Hematopoietic multipotent progenitor cell treated with erythropoietin and hydrocortisone succinate and interleukin-3 and kit ligand, for 15 days (in vitro differentiated cells): ENCODE results near the gene IFT74.
"Not testable (repeated sequence)": the region's sequence is repeated elsewhere in the genome, so short reads cannot be mapped to it uniquely, and the experiment has no call there.

Experiments
- DNase-seq: peaks from one replicate; pipeline ENCODE4 v3.0.0-alpha.2; 2015; ENCODE audit warnings: low spot score

The IFT74 gene

DNA sequence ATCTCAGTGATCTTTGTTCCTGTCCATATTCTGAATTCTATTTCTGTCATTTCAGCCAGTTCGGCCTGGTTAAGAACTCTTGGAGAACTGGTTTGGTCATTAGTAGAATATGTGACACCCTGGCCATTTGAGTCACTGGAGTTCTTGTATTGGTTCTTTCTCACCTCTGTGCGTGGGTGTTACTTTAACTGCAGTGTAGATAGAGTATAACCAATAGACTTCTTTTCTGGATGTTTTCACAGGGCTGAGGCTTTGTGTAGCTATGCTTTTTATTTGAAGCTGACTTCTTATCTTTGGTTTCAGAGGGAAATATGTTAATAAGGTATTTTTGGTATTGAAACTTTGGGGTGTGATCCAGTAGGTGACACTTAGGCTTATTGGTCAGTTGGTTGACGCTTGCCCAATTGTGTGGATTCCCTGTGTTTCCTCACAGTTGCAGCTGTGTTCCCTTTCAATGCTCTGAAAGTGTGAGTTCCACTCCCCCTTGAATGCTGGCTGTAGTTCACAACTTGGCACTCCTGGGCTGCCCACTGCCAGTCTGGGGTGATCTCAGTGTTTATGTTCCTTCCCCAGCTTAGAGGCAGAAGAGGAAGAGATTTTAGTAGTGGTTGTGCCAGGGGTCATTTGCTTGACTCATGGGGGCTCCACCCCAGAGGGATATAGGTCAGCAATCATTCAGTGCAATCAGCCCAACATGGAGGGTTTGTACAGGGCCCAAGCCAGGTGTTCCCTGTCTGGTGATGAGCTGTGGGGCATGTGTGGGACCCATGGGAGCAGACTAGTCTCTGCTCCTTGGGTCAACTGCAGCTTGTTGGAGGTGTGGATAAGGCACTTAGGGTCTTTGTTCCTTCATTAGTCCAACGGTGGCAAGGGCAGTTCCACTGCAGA is 117.9 kb downstream of the IFT74 start:
- DNase-seq = no peak

DNA sequence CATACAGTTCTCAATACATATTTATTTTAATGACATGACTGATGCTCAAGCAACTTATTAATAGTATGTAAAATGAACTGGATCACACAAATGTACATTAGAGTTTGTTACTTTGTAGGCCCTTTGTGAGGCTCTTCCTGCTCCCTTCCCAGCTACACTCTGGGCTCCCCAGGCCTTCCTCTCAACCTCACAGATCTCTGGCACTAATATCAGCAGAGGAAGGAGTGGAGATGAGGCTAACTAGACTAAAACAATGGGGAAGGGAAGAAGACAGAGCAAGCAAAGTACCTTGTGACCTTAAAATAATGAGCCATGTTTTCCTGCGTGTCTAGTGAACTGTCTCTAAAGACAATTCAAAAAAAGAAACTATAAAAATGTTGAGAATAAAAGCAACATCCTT is 122.5 kb downstream of the IFT74 start:
- no peak for DNase-seq

DNA sequence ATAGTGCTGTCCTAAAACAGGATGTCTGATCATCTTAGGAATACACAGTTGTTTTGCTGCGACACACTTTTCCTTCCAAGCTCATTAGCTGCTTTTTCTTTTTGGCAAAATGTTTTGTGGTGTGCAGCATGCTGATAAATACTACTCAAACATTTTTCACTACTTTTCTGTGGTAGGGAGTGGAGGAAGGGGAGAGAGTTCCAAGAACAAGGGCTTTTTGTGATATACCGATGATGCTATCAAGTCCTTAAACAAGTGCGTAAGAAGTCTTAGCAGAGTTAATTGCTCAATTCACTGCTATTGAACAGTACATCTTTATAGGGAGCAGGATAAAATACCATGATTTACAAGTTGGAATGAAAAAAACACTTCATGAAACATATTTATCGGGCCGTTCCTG is 129.2 kb downstream of the IFT74 start:
- no peak for DNase-seq

DNA sequence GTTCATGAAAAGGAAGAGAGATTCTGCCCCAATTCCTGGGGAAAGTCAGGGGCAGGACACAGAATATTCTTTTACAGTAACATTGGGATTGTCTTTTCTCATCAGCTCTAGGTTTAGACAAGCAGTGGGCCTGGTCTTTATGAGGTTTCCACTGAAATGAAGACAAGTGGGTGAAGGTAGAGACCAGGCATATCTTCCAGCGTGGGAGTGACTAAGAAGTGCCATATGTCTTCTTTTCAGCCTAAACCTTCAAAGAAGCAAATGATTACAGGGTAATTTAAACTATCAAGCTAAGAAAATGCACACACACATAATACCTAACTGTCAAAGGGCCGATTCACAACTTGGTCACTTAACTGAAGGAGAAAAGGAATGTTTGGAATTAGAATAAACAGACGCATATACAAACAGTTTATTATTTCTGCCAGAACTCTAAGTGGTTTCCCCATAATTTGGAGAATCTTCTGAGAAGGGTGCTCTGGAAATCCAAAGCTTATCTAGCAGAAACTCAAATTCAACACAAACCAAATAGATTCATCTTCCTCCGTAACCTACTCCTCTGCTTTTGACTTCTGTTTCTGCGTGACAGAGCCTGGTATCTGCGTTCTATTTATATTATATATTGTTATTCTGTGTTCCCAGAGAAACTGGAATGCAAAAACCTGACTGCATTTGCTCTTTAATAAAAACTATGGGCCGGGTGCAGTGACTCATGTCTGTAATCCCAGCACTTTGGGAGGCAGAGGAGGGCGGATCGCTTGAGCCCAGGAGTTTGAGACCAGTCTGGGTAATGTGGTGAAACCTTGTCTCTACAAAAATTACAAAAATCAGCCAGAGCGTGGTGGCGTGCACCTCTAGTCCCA is 130.8 kb downstream of the IFT74 start:
- DNase-seq = no peak

DNA sequence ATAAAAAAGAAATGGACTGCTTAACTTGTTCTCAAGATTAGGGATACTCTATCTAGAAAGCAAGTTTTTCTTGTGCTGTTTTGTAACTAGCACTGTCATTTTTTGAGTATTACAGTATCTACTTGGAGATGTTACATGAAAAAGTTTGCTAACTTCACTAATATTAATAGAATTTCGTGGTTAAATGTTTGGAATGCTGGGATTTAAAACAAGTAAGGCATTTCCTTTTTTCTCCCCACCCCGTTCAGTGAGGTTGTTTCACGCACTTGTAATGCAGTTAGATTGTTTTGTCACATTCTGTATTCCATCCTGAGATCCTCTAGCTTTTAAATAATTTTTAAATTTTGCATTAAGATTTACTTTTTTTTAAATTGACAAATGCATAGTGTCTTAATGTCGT is 132.8 kb downstream of the IFT74 start:
- no peak for DNase-seq

DNA sequence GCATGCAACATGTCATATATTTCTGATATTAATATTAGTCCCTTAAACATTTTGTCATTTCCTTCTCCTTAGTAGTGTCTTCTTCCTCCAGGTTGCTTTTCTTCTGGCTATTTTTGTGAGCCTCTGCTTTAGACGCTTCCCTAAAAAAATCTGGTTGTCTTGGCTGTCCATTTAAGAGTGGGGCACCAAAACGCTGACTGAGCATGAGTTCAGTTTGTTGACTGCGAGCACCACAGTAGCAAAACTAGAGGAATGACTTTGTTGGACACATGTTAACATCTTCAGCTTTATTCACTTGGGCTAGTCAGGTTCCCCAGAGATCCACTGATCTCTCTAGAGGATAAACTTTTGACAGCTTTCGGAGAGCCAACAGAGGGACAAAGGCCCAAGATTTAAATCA is 133.5 kb downstream of the IFT74 start:
- no peak for DNase-seq

DNA sequence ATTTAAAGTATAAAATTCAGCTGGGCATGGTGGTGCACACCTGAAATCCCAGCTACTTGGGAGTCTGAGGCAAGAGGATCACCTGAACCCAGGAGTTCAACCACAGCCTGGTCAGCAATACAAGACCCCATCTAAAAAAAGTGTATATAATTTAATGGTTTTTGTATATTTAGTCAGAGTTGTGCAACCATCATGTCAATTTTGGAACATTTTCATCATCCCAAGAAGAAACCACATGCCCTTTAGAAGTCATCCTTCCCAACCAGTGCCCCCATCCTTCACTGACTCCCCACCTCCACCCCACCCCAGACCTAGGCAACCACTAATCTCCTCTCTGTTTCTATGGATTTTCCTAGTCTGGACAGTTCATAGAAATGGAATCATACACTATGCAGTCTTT is 134.0 kb downstream of the IFT74 start:
- no peak for DNase-seq

DNA sequence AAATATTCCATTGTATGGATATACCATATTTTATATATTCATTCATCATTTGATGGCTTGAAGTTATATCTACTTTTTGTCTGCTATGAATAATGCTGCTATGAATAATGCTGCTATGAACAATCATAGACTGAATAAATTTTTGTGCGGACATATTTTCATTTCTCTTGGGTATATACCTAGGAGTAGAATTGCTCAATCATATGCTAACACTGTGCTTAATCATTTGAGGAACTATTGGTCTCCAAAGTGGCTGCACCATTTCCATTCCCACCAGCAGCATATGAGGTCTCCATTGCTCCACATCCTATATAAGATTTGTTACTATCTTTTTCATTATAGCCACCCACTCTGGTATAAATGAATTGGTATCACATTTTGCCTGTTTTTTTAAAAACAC is 134.5 kb downstream of the IFT74 start:
- DNase-seq = no peak

DNA sequence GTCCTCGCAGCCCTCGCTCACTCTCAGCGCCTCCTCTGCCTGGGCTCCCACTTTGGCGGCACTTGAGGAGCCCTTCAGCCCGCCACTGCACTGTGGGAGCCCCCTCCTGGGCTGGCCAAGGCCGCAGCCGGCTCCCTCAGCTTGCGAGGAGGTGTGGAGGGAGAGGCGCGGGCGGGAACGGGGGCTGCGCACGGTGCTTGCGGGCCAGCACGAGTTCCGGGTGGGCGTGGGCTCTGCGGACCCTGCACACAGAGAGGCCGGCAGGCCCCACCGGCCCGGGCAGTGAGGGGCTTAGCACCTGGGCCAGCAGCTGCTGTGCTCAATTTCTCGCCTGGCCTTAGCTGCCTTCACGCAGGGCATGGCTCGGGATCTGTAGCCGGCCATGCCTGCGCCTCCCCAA is 136.3 kb downstream of the IFT74 start:
- not testable (repeated sequence) for DNase-seq

DNA sequence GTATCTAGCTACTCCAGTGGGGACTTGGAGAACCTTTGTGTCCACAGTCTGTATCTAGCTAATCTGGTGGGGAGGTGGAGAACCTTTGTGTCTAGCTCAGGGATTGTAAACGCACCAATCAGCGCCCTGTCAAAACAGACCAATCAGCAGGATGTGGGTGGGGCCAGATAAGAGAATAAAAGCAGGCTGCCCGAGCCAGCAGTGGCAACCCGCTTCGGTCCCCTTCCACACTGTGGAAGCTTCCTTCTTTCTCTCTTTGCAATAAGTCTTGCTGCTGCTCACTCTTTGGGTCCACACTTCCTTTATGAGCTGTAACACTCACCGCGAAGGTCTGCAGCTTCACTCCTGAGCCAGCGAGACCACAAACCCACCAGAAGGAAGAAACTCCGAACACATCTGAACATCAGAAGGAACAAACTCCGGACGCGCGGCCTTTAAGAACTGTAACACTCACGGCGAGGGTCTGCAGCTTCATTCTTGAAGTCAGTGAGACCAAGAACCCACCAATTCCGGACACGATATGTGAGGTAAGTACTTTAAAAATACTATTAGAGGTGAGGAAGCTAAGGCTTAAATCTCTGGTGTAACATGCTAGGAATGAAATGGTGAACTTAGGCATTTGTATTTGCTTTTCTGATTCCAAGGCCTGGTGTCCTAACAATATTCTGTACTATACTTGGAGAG is 137.3 kb downstream of the IFT74 start:
- DNase-seq = not testable (repeated sequence)

DNA sequence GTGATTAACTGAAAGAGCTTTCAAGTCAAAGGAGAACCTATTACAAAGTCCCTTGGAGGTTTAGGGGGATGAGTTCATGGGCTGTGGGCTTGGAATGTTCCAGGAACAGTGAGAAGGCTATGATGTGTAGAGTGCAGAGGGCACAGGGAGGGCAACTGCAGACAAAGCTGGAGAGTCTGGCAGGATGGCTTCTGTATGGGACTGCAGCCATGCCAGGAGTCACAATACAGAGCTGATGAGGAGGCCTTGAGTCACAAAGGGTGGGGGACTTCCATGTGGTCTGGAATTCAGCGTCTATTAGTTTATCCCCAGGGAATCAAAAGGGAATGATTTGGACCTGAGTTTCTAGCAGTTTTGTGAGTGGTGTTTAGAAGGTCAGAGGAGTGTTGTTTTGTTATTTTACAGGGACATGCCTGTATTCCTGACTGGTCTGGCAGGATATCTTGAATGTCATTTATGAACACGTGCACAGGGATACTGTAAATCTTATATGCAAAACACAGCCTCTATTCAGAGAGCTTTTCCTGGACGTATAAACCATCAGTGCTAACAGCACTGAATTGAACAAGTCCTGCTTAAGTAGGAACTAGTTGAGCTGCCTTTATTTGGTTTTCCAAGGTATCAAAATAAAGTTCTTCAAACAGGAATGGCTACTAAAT is 138.6 kb downstream of the IFT74 start:
- no peak for DNase-seq

DNA sequence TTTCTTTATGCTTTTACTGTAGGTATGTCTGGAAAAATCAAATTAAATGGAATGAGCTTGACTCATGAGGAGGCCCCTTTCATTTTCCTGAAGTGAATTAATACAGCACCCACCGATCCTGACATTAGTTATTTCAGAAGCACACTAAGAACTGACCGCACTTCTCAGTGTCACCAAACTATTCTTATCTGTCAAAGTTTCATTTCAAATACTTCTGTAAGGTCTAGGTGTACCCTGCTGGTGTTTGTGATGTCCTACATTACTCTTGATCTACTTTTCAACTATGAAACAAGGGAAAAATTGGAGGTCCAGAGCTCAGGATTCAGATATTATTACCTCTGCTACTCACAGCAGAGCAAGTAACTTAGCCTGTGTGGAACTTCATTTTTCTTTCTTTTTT is 151.0 kb downstream of the IFT74 start:
- no peak for DNase-seq

DNA sequence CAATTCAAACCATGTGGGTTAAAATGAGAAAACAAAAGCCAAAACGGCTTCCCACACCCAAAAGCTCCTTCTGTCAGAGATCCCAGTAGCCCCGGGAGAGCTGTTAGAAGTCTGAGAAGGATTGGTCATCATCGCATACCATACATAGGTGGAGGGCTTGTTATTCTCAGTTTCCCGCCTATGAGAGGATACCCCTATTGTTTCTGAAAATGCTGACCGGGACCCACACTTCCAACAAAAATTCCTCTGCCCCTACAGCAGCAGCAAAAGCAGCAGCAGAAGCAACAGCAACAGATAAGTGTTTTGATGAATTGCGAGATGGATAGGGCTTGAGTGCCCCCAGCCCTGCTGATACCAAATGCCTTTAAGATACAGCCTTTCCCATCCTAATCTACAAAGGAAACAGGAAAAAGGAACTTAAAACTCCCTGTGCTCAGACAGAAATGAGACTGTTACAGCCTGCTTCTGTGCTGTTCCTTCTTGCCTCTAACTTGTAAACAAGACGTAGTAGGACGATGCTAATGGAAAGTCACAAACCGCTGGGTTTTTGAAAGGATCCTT is 152.8 kb downstream of the IFT74 start, which contains the start of gene TEK:
TEK (plus strand) TSS at position 245 of the 561 bp plus-strand sequence. CDS start 366 bp downstream, outside the sequence.
- no peak for DNase-seq

DNA sequence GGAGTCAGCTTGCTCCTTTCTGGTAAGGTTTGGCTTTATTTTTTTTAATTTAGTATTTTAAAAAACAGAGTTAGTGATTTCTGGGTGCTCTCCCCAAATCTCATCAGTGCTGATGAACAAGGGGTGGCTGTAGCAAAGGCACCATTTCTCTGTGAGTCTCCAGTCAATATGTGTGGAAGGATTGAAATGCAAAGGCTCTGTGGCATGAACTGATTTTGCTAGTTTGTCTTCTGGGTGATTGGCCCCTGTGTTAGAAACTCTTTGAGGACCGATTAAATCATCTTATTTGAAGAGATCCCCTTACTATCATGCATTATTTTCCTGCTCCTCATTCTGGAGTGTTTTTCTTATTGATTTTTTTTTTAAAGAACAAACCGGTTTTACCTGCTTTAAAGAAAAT is 153.4 kb downstream of the IFT74 start:
- DNase-seq = no peak

DNA sequence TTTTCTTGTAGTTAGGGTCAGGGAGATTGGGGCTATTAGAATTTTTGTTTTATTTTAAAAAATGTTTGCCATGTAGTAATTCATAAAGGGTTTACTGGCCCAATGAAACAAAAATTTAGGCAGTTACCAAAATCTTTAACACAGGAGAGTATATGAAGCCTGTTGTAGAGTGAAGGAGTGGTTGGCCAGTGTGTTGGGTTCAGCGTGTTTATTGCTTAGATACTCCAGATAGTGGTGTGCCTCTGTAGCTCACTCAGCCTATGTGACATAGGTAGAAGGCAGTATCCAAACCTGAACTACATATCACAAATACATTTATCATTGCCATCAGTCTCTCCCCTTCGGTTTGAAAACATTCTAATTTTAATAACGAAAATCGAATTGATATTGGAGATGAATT is 154.0 kb downstream of the IFT74 start:
- no peak for DNase-seq

DNA sequence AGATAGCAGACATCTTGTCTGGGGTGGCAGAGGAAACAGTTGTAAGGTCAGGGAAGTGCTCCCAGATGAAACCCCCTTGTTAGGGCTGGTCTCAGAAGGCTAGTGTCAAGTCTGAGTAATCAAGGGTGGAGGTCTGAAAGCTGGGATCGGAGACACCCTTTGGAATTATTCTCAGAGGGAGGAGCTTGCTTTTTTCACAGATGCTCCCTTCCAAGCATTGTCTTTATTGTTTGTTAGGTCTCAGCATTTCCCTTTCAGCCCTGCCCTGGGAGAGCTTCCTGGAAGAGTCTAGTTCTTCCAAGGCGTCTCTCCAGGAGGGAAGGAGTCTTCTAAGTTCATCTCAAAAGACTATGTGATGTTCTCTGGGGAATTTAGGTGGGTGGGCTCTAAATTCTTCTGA is 156.0 kb downstream of the IFT74 start:
- DNase-seq = no peak
